Measurements from ENCODE around the gene TMEM92. TPM values are rescaled to one million over a fixed set of nuclear protein-coding genes. Genes with fewer than 3 reads are reported as not detected.

TMEM92 gene
- total and polyA plus RNA-seq, 2 of the 13 experiments (the other 11 are each of a cell fraction or from before 2014, with no cell fraction given) = 0.07 TPM; not detected in 1

DNA sequence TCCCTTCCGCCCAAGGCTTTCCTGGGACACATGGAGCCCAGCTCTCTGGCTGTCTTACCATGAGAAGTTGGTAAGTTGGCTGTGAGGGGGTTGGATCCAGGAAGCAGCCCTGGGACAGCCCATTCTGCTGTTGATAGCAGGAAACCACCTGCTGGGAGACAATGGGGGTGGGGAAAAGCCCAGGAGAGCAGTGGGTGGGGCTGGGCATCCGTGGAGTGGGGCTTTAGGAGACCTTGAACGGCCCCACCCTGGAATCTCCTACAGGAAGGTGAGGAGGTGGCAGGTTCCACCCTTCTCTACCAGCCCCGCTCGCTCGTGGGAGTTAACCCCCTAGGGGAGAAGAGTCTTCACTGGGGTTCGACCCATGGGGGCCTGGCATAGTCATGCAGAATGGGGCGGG is 5.8 kb downstream of the TMEM92 start (continued):
- TF ChIP-seq NONO (IDR thresholded peaks at IDR 0.05) (no peak), NONO (CRISPR knock-in tag; conservative IDR thresholded peaks at IDR 0.05) (no peak), HMG20A (CRISPR knock-in tag; IDR thresholded peaks at IDR 0.05; ENCODE audit: borderline replicate concordance) (no peak), ZNF256 (CRISPR knock-in tag; conservative IDR thresholded peaks at IDR 0.05) (no peak), ZNF605 (CRISPR knock-in tag; IDR thresholded peaks at IDR 0.05) (no peak), ETV6 (CRISPR knock-in tag; conservative IDR thresholded peaks at IDR 0.05) (no peak), ZFP36L2 (CRISPR knock-in tag; IDR thresholded peaks at IDR 0.05) (no peak), HNRNPL (IDR thresholded peaks at IDR 0.05; ENCODE audit: low read depth, low read length) (no peak)

DNA sequence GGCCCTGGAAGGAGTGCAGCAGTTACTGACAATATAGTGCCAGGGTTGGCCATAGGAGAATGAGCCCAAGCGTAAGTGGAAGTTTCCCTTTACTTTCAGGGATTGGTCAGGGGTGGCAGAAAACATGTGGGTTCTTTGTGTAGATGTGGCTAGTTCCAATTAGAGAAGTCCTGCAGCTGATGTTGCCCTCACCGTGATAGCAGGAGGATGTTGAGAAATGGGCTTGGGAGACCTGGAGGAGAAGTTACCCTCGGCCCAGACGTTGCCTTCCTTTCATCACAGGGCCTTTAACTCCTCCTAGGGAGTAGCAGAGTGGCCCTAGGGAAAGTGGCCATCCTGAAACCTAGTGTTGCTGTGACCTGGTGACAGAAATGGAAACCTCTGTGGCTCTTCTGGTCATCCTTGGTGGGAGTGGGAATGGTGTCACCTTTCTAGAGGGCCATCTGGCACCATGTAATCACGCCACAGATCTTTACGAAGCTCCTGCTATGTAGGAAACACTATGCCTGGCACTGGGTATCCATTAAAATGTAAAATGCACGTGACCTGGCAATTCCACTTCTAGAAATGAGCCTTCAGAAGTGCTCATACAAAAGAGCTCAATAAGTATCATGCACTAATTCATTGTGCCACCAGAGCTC is 6.7 kb downstream of the TMEM92 start:
- H3K79me2 ChIP-seq (ENCODE audit: insufficient read depth, low read length) = no peaks in the 10 kb centered on the region

More for the DNA sequence above, 6.7 kb downstream of the TMEM92 start:
- TF ChIP-seq, protein P1, sequence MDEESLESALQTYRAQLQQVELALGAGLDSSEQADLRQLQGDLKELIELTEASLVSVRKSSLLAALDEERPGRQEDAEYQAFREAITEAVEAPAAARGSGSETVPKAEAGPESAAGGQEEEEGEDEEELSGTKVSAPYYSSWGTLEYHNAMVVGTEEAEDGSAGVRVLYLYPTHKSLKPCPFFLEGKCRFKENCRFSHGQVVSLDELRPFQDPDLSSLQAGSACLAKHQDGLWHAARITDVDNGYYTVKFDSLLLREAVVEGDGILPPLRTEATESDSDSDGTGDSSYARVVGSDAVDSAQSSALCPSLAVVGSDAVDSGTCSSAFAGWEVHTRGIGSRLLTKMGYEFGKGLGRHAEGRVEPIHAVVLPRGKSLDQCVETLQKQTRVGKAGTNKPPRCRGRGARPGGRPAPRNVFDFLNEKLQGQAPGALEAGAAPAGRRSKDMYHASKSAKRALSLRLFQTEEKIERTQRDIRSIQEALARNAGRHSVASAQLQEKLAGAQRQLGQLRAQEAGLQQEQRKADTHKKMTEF (CRISPR knock-in tag; IDR thresholded peaks at IDR 0.05) = no peak
- TF ChIP-seq ADNP (CRISPR knock-in tag; IDR thresholded peaks at IDR 0.05) (no peak), ZNF556 (CRISPR knock-in tag; IDR thresholded peaks at IDR 0.05; ENCODE audit: borderline replicate concordance) (no peak), TMF1 (CRISPR knock-in tag; IDR thresholded peaks at IDR 0.05; ENCODE audit: low read depth) (no peak), MEIS2 (CRISPR knock-in tag; IDR thresholded peaks at IDR 0.05) (no peak), KLF11 (CRISPR knock-in tag; IDR thresholded peaks at IDR 0.05) (no peak), ZNF720 (CRISPR knock-in tag; IDR thresholded peaks at IDR 0.05) (no peak), NCOR1 (IDR thresholded peaks at IDR 0.05; ENCODE audit: borderline replicate concordance, low read length) (no peak), KDM2A (CRISPR knock-in tag; IDR thresholded peaks at IDR 0.05; ENCODE audit: borderline replicate concordance, low read depth) (no peak), AFF4 (CRISPR knock-in tag; IDR thresholded peaks at IDR 0.05) (no peak), GTF3A (CRISPR knock-in tag; conservative IDR thresholded peaks at IDR 0.05) (no peak), ZFAT (CRISPR knock-in tag; conservative IDR thresholded peaks at IDR 0.05) (no peak), ZNF335 (CRISPR knock-in tag; IDR thresholded peaks at IDR 0.05) (no peak), KDM3A (CRISPR knock-in tag; IDR thresholded peaks at IDR 0.05; ENCODE audit: low read depth) (no peak)
- DNase-seq (ENCODE audit: low spot score) (no peak), ATAC-seq (no peak), FAIRE-seq (no peak)
- POLR2A ChIA-PET = no interaction called here
- BruUV-seq (replicated peaks) = no TSS peak
- H3K4me1 ChIP-seq (ENCODE audit: insufficient read depth, low read length) = peaks cover 7% of the 10 kb centered on the region; the same call in 1 of the 2 replicates
- H3K4me3 ChIP-seq (replicated peaks in 1 of 3; ENCODE audit: insufficient read depth in 1 of 3, low read depth in 2 of 3, low read length in 3 of 3) = no peak overlapping the region
- H3K9me3 ChIP-seq (ENCODE audit: low read length) = no peaks in the 10 kb centered on the region
- peaks cover 0 to 31% of the 10 kb centered on the region in 2 experiments; a peak in 3 of 5 replicates for H3K27me3 ChIP-seq (ENCODE audit: control insufficient read depth in 1 of 2, insufficient read depth in 2 of 2, low read length in 2 of 2)
- intact Hi-C loops (cut with micrococcal nuclease; ENCODE audit: unreplicated experiment) = no loop called here
- H3K36me3 ChIP-seq (replicated peaks in 1 of 2; ENCODE audit: control insufficient read depth in 1 of 2, insufficient read depth in 2 of 2, low read length in 2 of 2) = no peaks in the 10 kb centered on the region
- no peak overlapping the region for H3K4me2 ChIP-seq (ENCODE audit: low read depth, low read length)
- 50% methylated on average over 7 of the region's 7 CpGs for WGBS (ENCODE audit: low lambda C conversion rate)
- no peak overlapping the region for H3K27ac ChIP-seq (ENCODE audit: extremely low read length, insufficient read depth, low read length)
- CTCF ChIA-PET (ENCODE audit: low intra/inter-chr PET ratio, low total read pairs) = no interaction called here
- no peaks in the 10 kb centered on the region for H4K20me1 ChIP-seq (ENCODE audit: insufficient read depth, low read length)
- H3K9ac ChIP-seq (ENCODE audit: insufficient read depth, low read depth, low read length) = no peak overlapping the region
- in situ Hi-C loops (cut with HindIII; ENCODE audit: extremely low pct_ligation_motif_present, low pct_unique_long_range_greater_than_20kb) = no loop called here
- H2AFZ ChIP-seq (ENCODE audit: low read length) = no peak overlapping the region
